ENCODE measurements around the gene RCOR1.
A peak's percentile ranks its signal among the peaks of the same experiment; 100 is the strongest.
"Not testable (repeated sequence)": the region's sequence is repeated elsewhere in the genome, so short reads cannot be mapped to it uniquely, and the experiment has no call there.

RCOR1 gene

DNA sequence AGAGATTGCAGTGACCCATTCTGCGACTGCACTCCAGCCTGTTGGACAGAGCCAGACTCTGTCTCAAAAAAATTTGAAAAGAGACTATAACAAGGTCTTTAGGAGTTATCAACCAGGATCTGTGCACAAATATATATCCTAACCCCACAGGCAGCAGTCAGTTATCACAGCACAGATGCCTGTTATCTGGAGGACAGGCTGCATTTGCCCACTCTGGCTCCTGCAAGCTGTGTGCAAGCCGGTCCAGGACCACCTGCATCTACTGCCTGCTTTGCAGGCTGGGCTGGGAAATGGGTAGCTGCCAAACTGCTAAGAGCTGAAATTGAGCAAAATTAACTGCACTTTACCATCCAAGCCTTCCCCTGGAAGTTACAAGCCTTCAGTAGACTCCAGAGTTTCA, 21.4 kb upstream of the RCOR1 start:
- no peak for DNase-seq (ENCODE audit: low spot score)

DNA sequence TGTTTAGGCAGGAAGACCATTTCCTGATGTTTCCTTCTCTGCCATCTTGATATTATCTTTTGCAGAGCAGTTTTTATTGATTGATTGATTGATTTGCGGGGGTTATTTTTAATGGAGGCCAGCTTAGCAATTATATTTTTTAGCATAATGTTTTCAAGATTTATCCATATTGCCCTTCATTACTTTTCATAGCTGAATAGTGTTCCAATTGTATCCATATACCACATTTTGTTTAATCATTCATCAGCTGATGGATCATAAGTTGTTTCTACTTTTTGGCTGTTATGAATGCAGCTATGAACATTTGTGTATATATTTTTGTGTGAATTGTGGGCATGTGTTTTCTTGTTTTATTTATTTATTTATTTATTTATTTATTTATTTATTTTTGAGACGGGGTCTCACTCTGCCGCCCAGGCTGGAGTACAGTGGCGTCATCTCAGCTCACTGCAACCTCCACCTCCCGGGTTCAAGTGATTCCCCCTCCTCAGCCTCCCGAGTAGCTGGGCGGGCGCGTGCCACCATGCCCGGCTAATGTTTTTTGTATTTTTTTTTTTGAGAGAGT, 20.9 kb upstream of the RCOR1 start:
- DNase-seq (ENCODE audit: low spot score), result no peak

DNA sequence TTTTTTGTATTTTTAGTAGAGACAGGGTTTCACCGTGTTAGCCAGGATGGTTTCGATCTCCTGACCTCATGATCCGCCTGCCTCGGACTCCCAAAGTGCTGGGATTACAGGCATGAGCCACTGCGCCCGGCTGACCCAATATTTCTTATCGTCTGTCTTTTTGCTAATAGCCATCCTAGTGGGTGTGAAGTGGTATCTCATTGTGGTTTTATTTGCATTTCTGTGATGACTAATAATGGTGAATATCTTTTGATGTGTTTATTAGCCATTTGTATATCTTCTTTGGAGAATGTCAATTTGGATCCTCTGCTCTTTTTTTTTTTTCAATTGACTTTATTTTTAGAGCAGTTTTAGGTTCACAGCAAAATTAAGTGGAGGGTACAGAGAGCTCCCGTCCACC, 19.3 kb upstream of the RCOR1 start:
- not testable (repeated sequence) for DNase-seq (ENCODE audit: low spot score)

DNA sequence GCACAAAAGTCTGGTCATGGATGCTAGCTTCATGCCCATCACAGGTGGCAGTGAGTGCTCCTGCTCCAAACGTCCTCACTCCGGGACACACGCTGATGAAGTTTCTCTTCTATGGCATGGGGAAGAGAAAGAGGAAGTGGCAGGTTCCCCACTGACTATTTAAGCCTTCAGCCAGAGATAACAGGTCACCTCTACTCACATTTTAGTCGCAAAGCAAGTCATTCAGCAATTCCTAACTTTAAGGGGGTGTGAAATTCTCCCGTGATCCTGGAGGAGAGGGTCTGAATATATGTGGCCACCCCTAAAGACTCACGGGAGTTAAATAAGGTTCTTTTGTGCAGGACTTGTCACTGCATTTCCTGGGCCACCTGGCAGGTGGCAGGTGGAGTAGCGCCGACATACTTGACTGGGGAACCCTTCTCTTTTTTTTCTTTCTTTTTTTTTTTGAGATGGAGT, 18.8 kb upstream of the RCOR1 start:
- no peak for DNase-seq (ENCODE audit: low spot score)

DNA sequence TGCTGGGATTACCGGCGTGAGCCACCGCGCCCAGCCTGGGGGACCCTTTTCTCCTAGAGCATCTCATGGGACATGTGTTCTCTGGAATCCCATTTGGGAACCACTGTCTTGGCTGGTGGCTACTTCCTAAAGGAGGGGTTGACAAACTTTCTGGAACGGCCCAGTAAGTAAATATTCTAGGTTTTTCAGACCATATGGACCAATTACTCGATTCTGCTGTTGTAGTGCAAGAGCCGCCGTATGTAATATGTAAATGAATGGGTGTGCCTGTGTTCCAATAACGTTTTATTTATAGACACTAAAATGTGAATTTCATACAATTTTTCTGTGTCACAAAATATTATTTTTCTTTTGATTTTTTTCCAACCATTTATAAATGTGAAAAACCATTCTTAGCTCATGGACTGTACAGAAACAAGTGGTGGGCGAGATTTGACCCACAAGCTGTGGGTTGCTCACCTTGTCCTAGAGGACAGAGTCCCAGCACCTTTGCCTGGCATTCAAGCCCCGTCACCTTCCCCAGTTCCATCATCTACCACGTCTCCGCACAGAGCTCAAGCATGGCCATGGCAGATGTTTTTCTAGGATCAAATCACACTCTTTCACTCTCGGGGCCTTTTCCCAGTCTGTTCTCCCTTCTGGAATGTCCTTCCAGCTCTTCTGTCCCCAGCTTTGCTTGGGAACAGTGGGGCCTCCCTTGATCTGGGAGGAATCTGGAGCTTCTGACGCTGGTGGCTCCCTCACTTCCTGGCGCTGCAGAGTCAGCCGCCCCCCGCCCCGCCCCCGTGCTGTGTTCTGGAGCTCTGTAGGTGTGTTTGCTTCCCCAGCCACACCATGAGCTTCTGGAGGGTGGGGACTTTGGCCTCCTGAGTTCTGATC, 17.9 kb upstream of the RCOR1 start:
- no peak for DNase-seq (ENCODE audit: low spot score)

DNA sequence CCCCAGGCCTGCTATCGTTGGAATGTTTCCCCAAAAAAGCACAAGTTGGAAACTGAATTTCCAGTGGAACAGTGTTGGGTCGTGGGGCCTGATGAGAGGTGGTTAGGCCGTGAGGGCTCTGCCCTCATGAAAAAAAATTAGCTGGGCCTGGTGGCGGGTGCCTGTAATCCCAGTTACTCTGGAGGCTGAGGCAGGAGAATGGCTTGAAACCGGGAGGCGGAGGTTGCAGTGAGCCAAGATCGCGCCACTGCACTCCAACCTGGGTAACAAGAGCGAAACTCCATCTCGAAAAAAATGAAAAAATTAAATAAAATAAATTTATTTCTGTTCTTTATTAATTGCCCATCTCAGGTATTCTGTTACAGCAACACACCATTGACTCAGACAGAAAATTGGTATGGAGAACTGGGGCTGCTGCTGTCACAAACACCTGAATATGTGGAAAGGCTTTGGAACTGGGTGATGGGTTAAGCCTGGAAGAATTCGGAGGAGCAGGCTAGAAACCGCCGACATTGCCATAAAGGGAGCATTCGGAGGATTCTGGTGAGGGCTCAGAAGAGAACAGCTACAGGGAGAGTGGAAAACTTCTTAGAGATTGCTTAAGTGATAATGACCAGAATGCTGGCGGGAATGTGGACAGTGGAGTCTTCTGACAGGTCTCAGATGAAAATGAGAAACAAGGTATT, 17.1 kb upstream of the RCOR1 start:
- DNase-seq (ENCODE audit: low spot score), result no peak

DNA sequence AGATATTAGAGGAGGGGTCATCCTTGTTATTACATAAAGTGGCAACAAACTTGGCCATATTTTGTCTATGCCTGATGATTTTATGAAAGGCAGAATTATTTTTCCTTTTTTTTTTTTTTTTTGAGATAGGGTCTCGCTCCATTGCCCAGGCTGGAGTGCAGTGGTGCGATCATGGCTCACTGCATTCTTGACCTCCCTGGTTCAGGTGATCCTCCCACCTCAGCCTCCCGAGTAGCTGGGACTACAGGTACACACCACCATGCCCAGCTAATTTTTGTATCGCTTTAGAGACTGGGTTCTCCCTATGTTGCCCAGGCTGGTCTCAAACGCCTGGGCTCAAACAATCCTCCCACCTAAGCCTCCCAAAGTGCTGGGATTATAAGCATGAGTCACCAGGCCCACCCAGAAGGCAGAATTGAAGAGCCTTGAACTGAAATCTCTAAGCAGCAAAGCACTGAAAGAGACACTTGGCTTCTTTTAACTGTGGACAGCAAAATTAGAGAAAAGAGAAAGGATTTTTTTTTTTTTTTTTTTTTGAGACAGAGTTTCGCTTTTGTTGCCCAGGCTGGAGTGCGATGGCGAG, 16.5 kb upstream of the RCOR1 start:
- not testable (repeated sequence) for DNase-seq (ENCODE audit: low spot score)

DNA sequence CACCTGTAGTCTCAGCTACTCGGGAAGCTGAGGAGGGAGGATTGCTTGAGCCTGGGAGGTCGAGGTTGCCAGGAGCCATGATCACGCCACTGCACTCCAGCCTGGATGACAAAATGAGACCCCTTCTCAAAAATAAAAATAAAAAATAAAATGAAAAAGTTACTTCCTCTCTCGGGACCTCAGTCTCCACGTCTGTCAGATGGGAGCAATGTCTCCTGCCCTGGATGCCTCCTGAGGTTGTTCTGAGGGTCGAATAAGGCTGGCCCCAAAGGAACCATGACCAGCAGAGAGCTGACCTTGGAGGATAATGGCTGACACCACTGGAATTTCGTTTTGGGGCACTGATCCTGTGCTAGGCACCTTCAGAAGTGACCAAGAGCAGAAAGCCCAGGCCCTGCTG, 13.6 kb upstream of the RCOR1 start:
- no peak for DNase-seq (ENCODE audit: low spot score)

DNA sequence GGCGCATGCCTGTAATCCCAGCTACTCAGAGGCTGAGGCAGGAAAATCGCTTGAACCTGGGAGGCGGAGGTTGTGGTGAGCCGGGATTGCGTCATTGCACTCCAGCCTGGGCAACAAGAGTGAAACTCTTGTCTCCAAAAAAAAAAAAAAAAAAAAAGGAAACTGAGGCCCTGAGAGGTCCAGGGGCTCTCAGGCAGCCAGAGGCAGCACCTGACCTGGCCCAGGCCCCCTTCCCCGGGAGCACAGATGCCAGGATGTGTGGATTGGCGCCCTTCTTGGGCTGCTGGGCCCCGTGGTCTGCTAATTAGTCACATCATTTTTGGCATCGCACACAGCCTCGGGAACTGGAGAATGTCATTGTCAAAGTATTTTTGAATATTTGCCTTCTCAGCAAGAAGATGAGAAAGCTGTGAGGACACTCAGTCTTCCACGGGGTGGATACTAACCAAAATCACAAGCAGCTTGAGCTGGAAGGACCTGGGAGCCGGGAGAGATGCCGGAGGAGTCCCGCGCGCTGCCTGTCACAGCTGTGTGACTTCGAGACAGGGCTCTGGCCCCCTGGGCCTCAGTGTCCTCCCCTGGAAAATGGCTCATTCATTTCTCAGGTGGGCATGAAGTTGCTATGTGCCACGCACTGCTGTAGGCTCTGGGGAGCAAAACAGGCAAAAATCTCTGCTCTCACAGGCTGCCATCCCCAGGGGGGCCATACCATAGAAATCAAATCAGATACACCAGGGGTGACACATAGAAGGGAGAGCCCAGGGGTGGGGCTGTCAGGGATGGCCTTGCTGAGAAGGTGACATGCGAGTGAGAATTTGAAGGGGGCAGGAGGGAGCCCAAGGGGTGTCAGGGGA, 12.5 kb upstream of the RCOR1 start:
- DNase-seq (ENCODE audit: low spot score), result peak; percentile 92

DNA sequence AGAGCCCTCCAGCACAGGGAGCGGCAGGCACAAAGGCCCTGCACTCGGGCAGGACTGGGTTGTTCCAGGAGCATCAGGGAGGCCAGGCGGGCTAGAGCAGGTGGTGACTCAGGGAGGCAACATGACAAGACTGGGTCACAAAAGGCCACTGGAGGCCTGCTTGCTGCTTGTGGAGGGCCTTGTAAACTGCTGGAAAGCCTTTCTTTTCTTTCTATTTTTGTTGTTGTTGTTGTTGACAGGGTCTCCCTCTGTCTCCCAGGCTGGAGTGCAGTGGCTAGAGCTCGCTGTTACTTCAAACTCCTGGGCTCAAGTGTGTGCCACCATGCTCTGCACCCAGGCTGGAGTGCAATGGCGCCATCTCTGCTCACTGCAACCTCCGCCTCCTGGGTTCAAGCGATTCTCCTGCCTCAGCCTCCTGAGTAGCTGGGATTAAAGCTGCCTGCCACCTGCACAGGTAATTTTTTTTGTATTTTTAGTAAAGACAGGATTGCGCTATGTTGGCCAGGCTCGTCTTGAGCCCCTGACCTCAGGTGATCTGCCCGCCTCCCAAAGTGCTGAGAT, 11.8 kb upstream of the RCOR1 start:
- no peak for DNase-seq (ENCODE audit: low spot score)

DNA sequence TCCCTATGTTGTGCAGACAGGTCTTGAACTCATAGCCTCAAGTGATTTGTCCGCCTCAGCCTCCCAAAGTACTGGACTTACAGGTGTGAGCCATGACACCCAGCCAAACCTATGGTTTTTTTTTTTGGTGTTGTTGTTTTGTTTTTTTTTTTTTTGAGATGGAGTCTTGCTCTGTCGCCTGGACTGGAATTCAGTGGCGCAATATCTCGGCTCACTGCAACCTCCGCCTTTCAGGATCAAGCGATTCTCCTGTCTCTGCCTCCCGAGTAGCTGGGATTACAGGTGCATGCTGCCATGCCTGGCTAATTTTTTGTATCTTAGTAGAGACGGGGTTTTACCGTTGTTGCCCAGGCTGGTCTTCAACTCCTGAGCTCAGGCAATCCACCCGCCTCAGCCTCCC, 11.3 kb upstream of the RCOR1 start:
- no peak for DNase-seq (ENCODE audit: low spot score)

DNA sequence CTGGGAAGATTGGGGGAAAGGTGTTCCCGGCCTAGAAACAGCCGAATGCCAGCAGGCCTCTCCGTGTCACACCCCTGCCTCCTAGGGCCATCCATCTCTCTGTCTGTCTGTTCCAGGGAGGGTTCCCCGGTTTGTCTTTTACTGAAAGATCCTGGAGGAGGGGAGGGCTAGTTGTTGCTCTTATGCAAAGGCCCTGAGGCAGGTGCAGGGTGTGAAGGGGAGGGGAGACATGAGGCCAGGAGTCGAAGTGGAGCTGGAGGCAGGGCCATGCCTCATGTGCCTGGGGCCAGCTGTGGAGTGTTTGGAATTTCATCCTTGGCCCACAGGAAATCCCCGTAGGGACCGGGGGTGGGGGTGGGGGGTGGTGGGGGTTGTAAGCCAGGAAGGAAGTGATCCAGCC, 8.7 kb upstream of the RCOR1 start:
- DNase-seq (ENCODE audit: low spot score), result no peak

DNA sequence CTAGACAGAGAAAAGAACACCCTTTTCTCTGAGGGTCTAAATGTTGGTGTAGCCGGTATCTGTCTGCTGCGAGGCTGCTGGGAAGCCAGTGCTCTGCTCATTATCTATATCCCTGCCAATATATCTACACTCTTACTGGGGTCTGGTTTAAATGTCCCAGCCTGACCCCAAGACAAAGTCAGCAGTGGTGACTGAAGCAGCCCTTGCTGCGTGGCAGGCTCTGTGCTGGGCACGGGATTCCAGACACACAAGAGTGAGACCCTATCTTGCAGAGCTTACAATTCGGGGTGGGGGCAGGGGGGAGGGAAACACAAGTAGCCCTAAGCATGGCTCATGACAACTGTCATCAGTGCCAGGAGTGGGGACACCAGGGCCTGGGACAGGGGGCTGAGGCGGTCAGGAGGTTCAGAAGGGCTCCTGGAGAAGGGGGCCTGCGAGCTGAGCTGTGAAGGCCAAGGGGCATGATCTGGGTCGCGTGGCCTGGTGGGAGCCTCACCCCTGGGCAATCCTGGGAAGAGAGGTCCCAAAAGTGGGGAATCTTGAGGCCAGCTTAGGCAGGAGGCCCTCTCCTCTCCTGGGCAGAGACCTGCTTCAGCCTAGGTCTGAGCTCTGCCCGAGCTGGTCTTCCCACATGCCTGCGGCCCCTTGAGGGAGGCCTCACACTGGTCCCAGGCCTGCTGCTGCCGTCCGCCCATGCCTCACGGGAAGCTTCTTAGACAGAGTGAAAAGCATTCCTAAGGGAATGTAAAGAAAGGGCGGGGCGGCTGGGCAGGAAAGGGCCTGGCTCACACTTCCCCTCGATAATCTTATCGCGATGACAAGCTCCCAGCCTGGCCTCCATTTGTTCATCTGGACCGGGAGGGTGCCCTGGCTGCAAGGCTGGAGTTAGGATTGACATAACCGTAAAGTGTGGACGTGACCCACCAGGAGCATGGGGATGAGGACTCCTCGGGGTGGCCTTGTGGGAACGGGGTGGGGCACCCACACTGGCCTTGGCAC, 7.3 kb upstream of the RCOR1 start:
- DNase-seq (ENCODE audit: low spot score), result no peak

DNA sequence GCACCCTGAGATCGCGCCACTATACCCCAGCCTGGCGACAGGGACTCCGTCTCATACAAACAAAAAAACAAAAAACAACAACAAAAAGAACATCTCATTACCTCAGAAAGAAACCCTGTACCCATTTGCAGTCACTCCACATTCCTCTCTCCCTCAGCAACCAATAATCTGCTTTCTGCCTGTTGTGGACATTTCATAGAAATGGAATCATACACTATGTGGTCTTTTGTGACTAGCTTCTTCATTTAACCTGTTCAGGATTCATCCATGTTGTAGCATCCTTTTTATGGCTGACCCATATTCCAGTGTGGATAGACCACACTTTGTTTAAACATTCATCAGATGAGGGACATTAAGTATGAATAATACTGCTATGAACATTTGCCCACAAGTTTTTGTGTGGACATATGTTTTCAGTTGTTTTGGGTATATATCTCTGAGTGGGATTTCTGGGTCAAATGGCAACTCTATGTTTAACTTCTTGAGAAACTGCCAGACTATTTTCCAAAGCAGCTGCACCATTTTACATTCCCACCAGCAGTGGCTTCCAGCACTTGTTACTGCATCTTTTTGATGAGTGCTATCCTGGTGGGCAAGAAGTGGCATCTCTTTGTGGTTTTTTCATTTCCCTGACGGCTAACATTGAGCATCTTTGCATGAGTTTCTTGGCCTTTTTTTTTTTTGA, 5.9 kb upstream of the RCOR1 start:
- no peak for DNase-seq (ENCODE audit: low spot score)

DNA sequence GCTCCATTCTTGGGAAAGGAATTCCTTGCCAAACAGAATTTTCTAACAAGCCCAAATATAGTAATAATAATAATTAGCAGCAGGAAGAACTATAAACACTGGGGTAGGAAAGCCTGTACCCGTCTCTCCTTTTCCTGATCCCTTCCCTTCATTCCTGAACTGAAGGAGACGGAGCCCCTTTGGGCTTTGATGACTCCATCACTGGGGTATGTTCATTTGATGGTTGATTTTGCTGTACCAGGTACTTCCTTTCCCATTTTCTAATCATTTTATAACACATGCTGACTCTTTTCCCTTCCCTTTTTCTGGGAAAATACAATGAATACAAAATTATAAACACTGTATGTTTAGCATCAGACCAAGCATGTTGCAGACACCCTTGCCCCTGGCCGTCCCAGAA, 3.6 kb upstream of the RCOR1 start:
- DNase-seq (ENCODE audit: low spot score), result no peak

DNA sequence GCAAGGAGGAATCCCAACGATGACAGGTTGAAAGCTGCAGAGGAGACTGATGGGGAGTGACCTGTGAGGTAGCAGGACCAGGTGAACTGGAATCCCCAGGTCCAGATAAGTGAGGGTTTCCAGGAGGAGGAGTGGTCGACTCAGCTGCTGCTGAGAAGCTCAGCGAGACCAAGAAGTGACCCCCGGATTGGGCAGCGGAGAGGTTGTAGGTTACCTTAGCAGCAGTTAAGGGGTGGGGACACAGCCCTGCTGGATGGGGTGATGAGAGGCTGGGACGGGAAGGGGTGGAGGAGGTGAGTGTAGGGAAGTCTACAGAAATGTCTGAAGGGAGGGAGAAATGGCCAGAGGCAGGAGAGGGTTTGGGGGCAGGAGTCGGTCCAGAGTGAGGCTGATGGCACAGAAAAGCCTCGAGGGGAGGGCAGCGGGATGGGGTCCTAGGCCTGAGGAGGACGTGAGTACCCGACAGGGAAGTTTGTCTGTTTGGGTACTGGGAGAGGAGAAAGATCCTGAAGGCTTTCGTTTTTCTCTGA, 2.6 kb upstream of the RCOR1 start:
- DNase-seq (ENCODE audit: low spot score), result no peak

DNA sequence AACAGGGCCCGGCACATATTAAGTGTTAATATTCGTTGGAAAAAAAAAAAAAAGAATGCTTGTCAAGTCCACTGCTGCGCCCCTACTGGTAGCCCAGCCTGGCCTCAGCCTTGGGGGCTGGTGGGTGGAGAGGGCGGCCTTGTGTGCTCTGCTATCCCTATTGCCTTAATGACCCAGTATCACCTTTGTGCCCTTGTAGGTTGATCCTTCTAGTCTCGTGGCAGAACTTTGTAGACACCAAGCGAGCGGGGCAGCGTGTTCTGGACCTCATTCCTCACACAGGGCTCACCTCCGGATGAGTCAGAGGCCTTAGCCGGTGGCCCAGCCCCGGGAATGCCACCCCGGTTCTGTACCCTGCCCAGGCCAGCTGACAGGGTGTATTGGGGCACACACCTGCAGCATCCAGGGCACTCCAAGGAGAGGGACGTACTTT, 1.8 kb upstream of the RCOR1 start:
- no peak for DNase-seq (ENCODE audit: low spot score)

DNA sequence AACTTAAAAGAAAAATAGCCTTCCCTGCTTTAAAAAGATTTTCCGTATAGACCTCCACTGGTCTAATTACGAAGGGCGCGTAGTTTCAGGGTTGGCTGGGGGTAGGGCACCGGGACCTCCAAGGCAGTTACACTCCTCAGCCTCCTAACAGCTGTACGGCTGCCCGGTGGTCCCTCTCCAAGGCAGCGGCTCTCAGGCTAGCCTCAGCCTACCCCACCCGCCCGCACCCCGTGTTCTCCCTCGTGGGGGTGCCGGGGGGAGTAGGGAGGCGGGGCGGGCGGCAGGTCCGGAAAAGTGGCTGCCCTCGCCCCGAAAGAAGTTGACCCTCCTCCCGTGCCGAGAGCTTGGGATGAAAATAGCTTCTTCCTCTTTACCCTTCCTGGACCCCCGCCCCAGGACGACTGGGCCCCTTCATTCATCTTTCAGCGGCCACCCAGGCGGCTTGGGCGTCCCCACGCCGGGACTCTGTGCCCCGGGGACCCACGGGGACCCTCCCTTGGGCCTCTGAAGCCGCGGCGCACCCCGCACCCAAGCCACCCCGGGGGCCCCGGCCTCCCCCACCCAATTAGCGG, 991 bp upstream of the RCOR1 start:
- peak; percentile 54 for DNase-seq (ENCODE audit: low spot score)

DNA sequence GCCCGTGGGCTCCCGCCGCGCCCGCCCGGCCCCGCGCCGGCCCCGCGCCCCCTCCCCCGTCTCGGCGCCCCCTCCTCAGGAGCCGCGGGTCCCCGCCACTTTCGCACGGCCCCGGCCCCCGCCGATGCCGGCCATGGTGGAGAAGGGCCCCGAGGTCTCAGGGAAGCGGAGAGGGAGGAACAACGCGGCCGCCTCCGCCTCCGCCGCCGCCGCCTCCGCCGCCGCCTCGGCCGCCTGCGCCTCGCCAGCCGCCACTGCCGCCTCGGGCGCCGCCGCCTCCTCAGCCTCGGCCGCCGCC, 263 bp downstream of the RCOR1 start:
- DNase-seq (ENCODE audit: low spot score), result peak; percentile 32
